H1 (cell line): ENCODE measurements around the gene SPTBN5. TPM values are rescaled to one million over a fixed set of nuclear protein-coding genes. Genes with fewer than 3 reads are reported as not detected.
A peak's percentile ranks its signal among the peaks of the same experiment; 100 is the strongest.

ENCODE experiments used
- CTCF ChIA-PET: fragments of 300-600 bp; sonication (Branson Sonifier 250); formaldehyde crosslinking; loops from one replicate; lab custom pipeline; 2021; ENCODE audit not compliant: partially characterized antibody; lab: Charles Lee
- POLR2A ChIA-PET: fragments of 300-600 bp; sonication (Branson Sonifier 250); formaldehyde crosslinking; loops from one replicate; lab custom pipeline; 2021; ENCODE audit warnings: inconsistent platforms; ENCODE audit not compliant: partially characterized antibody; lab: Charles Lee
- DNase-seq, 2 experiments: peaks; one replicate each; pipeline versions ENCODE4 v3.0.0 to v3.0.0-alpha.2; 2010 to 2022; ENCODE audit warnings: low spot score in 2 of 2, low read depth in 1 of 2, mixed read lengths in 1 of 2
- FAIRE-seq: peaks from 2 replicates; lab custom pipeline; 2011; peaks lifted over from hg19 to GRCh38; lab: Jason Lieb, UNC
- H2AFZ ChIP-seq: 2 replicates; pipeline ENCODE4 v1.8.1; 2012; ENCODE audit warnings: low read length, inconsistent platforms
- H2AK5ac ChIP-seq: 2 replicates; pipeline ENCODE4 v1.6.1; 2013; ENCODE audit warnings: low read depth, low read length
- H2BK120ac ChIP-seq: replicated peaks from 2 replicates; pipeline ENCODE3; 2013; ENCODE audit warnings: low read depth, low read length, inconsistent platforms
- H2BK12ac ChIP-seq: 2 replicates; pipeline ENCODE4 v1.6.1; 2013; ENCODE audit warnings: low read depth, low read length
- H2BK15ac ChIP-seq: 2 replicates; pipeline ENCODE4 v1.6.1; 2013; ENCODE audit warnings: low read length
- H2BK20ac ChIP-seq: 2 replicates; pipeline ENCODE4 v1.6.1; 2013; ENCODE audit warnings: low read length
- H2BK5ac ChIP-seq: 2 replicates; pipeline ENCODE4 v1.6.1; 2013; ENCODE audit warnings: low read depth, low read length
- H3K14ac ChIP-seq: 2 replicates; pipeline ENCODE4 v1.6.1; 2013; ENCODE audit warnings: inconsistent platforms; ENCODE audit not compliant: insufficient read length
- H3K18ac ChIP-seq: 2 replicates; pipeline ENCODE4 v1.6.1; 2013; ENCODE audit warnings: low read length; ENCODE audit errors: extremely low read depth
- H3K23ac ChIP-seq: 2 replicates; pipeline ENCODE4 v1.6.1; 2013; ENCODE audit warnings: inconsistent platforms; ENCODE audit not compliant: insufficient read length
- H3K23me2 ChIP-seq: 2 replicates; pipeline ENCODE4 v1.6.1; 2013; ENCODE audit warnings: low read depth, low read length
- H3K27ac ChIP-seq: 2 replicates; pipeline ENCODE4 v1.6.1; 2011; ENCODE audit warnings: low read depth, low read length, inconsistent platforms
- H3K27me3 ChIP-seq, 4 experiments: replicated peaks in 1 of 4; 1 replicate in 1 of 4; 2 replicates in 3 of 4; pipeline versions ENCODE4 v1.6.1 to v1.8.1; 2011 to 2013; ENCODE audit warnings: low read length in 3 of 4, mild to moderate bottlenecking in 3 of 4, inconsistent platforms in 2 of 4, mixed read lengths in 2 of 4, moderate library complexity in 1 of 4; ENCODE audit not compliant: control insufficient read depth in 3 of 4, insufficient read depth in 3 of 4; ENCODE audit errors: extremely low read depth in 1 of 4
- H3K36me3 ChIP-seq, 4 experiments: 2 replicates each; pipeline versions ENCODE4 v1.6.1 to v1.8.1; 2011 to 2013; ENCODE audit warnings: mild to moderate bottlenecking in 4 of 4, low read length in 3 of 4, moderate library complexity in 2 of 4, control low read depth in 1 of 4, inconsistent platforms in 1 of 4; ENCODE audit not compliant: insufficient read depth in 4 of 4, control insufficient read depth in 2 of 4
- H3K4ac ChIP-seq: replicated peaks from 2 replicates; pipeline ENCODE3; 2013; ENCODE audit warnings: low read length, low read depth, mixed read lengths, inconsistent platforms; ENCODE audit not compliant: insufficient read length
- H3K4me1 ChIP-seq, 4 experiments: replicated peaks in 1 of 4; 1 replicate in 1 of 4; 2 replicates in 3 of 4; pipeline versions ENCODE4 v1.6.1 to v1.8.1; 2011 to 2013; ENCODE audit warnings: low read length in 3 of 4, inconsistent platforms in 2 of 4, mixed read lengths in 1 of 4; ENCODE audit not compliant: insufficient read depth in 4 of 4, control insufficient read depth in 3 of 4
- H3K4me2 ChIP-seq, 2 experiments: 2 replicates each; pipeline versions ENCODE4 v1.6.1 to v1.8.1; 2011 to 2013; ENCODE audit warnings: low read depth in 2 of 2, low read length in 2 of 2, control low read depth in 1 of 2, inconsistent platforms in 1 of 2, mild to moderate bottlenecking in 1 of 2; ENCODE audit not compliant: insufficient read depth in 1 of 2
- H3K4me3 ChIP-seq, 4 experiments: fragments of 200-600, 300-600 bp in 1 of 4; sonication (generic), shearing (Covaris generic), sonication (Bioruptor Twin) in 1 of 4; 2 replicates each; pipeline versions ENCODE4 v1.5.1 to v1.8.1; 2011 to 2016; ENCODE audit warnings: low read length in 4 of 4, low read depth in 3 of 4, control low read depth in 2 of 4, inconsistent platforms in 2 of 4, mild to moderate bottlenecking in 2 of 4, mixed read lengths in 1 of 4, moderate library complexity in 1 of 4; ENCODE audit not compliant: insufficient read depth in 2 of 4; ENCODE audit errors: extremely low read depth in 1 of 4
- H3K56ac ChIP-seq: replicated peaks from 2 replicates; pipeline ENCODE3; 2013; ENCODE audit warnings: low read depth, mild to moderate bottlenecking, mixed read lengths, low read length, inconsistent platforms; ENCODE audit not compliant: insufficient read length
- H3K79me1 ChIP-seq: 2 replicates; pipeline ENCODE4 v1.6.1; 2013; ENCODE audit warnings: low read depth, low read length, control low read depth
- H3K79me2 ChIP-seq, 2 experiments: 2 replicates each; pipeline versions ENCODE4 v1.6.1 to v1.8.1; 2012 to 2013; ENCODE audit warnings: low read length in 2 of 2, mild to moderate bottlenecking in 2 of 2, inconsistent platforms in 1 of 2; ENCODE audit not compliant: insufficient read depth in 2 of 2, control insufficient read depth in 1 of 2
- H3K9ac ChIP-seq, 4 experiments: replicated peaks in 1 of 4; 1 replicate in 1 of 4; 2 replicates in 3 of 4; pipeline versions ENCODE4 v1.6.1 to v1.8.1; 2011 to 2013; ENCODE audit warnings: low read depth in 3 of 4, low read length in 3 of 4, control low read depth in 2 of 4, mild to moderate bottlenecking in 2 of 4, moderate library complexity in 2 of 4, inconsistent platforms in 1 of 4; ENCODE audit errors: extremely low read depth in 1 of 4
- H3K9me3 ChIP-seq, 2 experiments: 2 replicates each; pipeline versions ENCODE4 v1.6.1 to v1.8.1; 2012 to 2013; ENCODE audit warnings: mild to moderate bottlenecking in 2 of 2, moderate library complexity in 2 of 2, control low read depth in 1 of 2, inconsistent platforms in 1 of 2, low read depth in 1 of 2, low read length in 1 of 2, mixed read lengths in 1 of 2; ENCODE audit not compliant: insufficient read depth in 2 of 2
- H4K20me1 ChIP-seq, 2 experiments: replicated peaks in 1 of 2; 2 replicates each; pipeline versions ENCODE3 to v1.8.1; 2011 to 2013; ENCODE audit warnings: inconsistent platforms in 2 of 2, low read length in 2 of 2, mild to moderate bottlenecking in 1 of 2; ENCODE audit not compliant: insufficient read depth in 2 of 2, control insufficient read depth in 1 of 2
- H4K5ac ChIP-seq: 2 replicates; pipeline ENCODE4 v1.6.1; 2013; ENCODE audit warnings: low read length, low read depth, mixed read lengths, inconsistent platforms; ENCODE audit not compliant: insufficient read length
- H4K8ac ChIP-seq: 2 replicates; pipeline ENCODE4 v1.8.0; 2013; ENCODE audit warnings: mild to moderate bottlenecking, moderate library complexity, low read length, inconsistent platforms; ENCODE audit not compliant: insufficient read depth; ENCODE audit errors: extremely low read depth
- H4K91ac ChIP-seq: replicated peaks from 2 replicates; pipeline ENCODE3; 2013; ENCODE audit warnings: low read length, mixed read lengths, inconsistent platforms; ENCODE audit not compliant: insufficient read length
- CTCF ChIP-seq, 3 experiments: IDR thresholded peaks; 1 replicate in 2 of 3; 2 replicates in 1 of 3; pipeline versions ENCODE4 v1.5.1 to v1.6.1; 2011; ENCODE audit warnings: low read length in 3 of 3, mild to moderate bottlenecking in 3 of 3, inconsistent platforms in 2 of 3, low read depth in 1 of 3, moderate library complexity in 1 of 3; ENCODE audit not compliant: insufficient read depth in 1 of 3; ENCODE audit errors: control extremely low read depth in 1 of 3
- EP300 ChIP-seq, 2 experiments: IDR thresholded peaks; 1 replicate in 1 of 2; 2 replicates in 1 of 2; pipeline ENCODE4 v1.6.1; 2011 to 2012; ENCODE audit warnings: low read depth in 2 of 2, low read length in 2 of 2, mild to moderate bottlenecking in 2 of 2, borderline replicate concordance in 1 of 2, inconsistent platforms in 1 of 2, moderate library complexity in 1 of 2
- FOSL1 ChIP-seq: IDR thresholded peaks from 2 replicates; pipeline ENCODE4 v1.6.1; 2011; ENCODE audit warnings: mild to moderate bottlenecking, low read depth, low read length, moderate library complexity; ENCODE audit not compliant: insufficient read depth
- PHF8 ChIP-seq: fragments of 200-600 bp; sonication (generic); conservative IDR thresholded peaks from 2 replicates; pipeline ENCODE4 v1.7.1; 2012; ENCODE audit warnings: low read depth, mild to moderate bottlenecking, inconsistent platforms, low read length, moderate library complexity
- SIX5 ChIP-seq: IDR thresholded peaks from 2 replicates; pipeline ENCODE4 v1.6.1; 2011; ENCODE audit warnings: mild to moderate bottlenecking, low read depth, low read length
- SUZ12 ChIP-seq: fragments of 200-600 bp; sonication (generic); IDR thresholded peaks from 2 replicates; pipeline ENCODE4 v1.6.1; 2012; ENCODE audit warnings: mild to moderate bottlenecking, inconsistent platforms, low read length, moderate library complexity, mixed read lengths
- WGBS, 2 experiments: shearing (Covaris generic) in 1 of 2; methylation state at CpG; one replicate each; pipeline versions ENCODE4 v1.1.6 to v1.1.7; 2013 to 2015; ENCODE audit warnings: low lambda C conversion rate in 2 of 2, mixed read lengths in 2 of 2, inconsistent platforms in 1 of 2, low coverage in 1 of 2, missing lambda C conversion rate in 1 of 2; ENCODE audit not compliant: insufficient replicate concordance in 2 of 2, insufficient coverage in 1 of 2, insufficient read length in 1 of 2; ENCODE audit errors: extremely low coverage in 1 of 2, missing lambda C conversion rate in 1 of 2; 5-methylcytosine and 5-hydroxymethylcytosine counted together
- polyA plus RNA-seq, 7 experiments: library from polyadenylated mRNA; depleted of rRNA in 3 of 7; stranded (reverse) in 5 of 7; unstranded in 2 of 7; fragments of >200 nt in 5 of 7; fragments of 200-250 nt in 2 of 7; gene quantifications; 1 replicate in 5 of 7; 2 replicates in 1 of 7; 4 replicates in 1 of 7; pipeline versions ENCODE4 v1.2.1 to v1.2.3, GENCODE V29; 2011 to 2013; ENCODE audit warnings: missing spikeins in 2 of 7, mixed read lengths in 2 of 7
- total RNA-seq: library from RNA; stranded (reverse); fragmentation: NEBNext Ultra II Directional; extraction: Animal tissue kit (Norgen Biotek cat#: 25700); gene quantifications from 2 replicates; pipeline ENCODE4 v1.2.1, GENCODE V29; 2021

SPTBN5 gene
- total and polyA plus RNA-seq, 2 of the 8 experiments (the other 6 are each of a cell fraction or from before 2014, with no cell fraction given), result 0.32 to 0.84 TPM

- H3K14ac ChIP-seq, result no peak overlapping the region
- ChIA-PET CTCF (interaction anchor here (0.6 to 4.3 kb wide), 9 partner anchors 10 to 109 kb away, joined by 3 to 22 read pairs (median 3); partner anchors contain the start of gene MAPKBP1), POLR2A (interaction anchor here (1.0 to 3.2 kb wide), 4 partner anchors 9 to 109 kb away, joined by 3 to 11 read pairs (median 5); partner anchors contain the start of genes JMJD7 and MAPKBP1)
- H3K18ac ChIP-seq, result no peak overlapping the region
- H2AFZ ChIP-seq, result no peak overlapping the region
- H3K23me2 ChIP-seq, result peaks cover 4% of the 10 kb centered on the region; the same call in 1 of the 2 replicates
- no peaks in the 10 kb centered on the region for H3K9me3 ChIP-seq
- H3K4ac ChIP-seq, result no peak overlapping the region
- H4K5ac ChIP-seq, result no peak overlapping the region
- H3K79me2 ChIP-seq, result no peaks in the 10 kb centered on the region
- peaks cover 21 to 36% (median 31%) of the 10 kb centered on the region in 4 experiments for H3K27me3 ChIP-seq
- no peak overlapping the region for H2AK5ac ChIP-seq
- H3K9ac ChIP-seq, result no peak overlapping the region
- H3K4me3 ChIP-seq, result peak overlapping the region; percentile 33 to 68 (median 35); a peak in 6 of 8 replicates
- FAIRE-seq, result no peak
- H3K4me1 ChIP-seq, result peaks cover 0 to 9% (median 4%) of the 10 kb centered on the region in 4 experiments; a peak in 5 of 7 replicates
- no peak overlapping the region for H2BK20ac ChIP-seq
- H4K20me1 ChIP-seq, result peaks cover 0 to 2% of the 10 kb centered on the region in 2 experiments
- peak overlapping the region; percentile 69 to 78 for H3K4me2 ChIP-seq
- H2BK5ac ChIP-seq, result no peak overlapping the region
- no peak overlapping the region for H4K91ac ChIP-seq
- H2BK12ac ChIP-seq, result peak overlapping the region; percentile 60; the same call in 1 of the 2 replicates
- WGBS, 2 experiments, result 64% methylated on average over 14 of the region's 14 CpGs; no CpG with 5 or more reads in 1 of the 2 experiments
- H3K56ac ChIP-seq, result no peak overlapping the region
- H3K23ac ChIP-seq, result no peak overlapping the region
- H2BK15ac ChIP-seq, result peak overlapping the region; percentile 12; the same call in 1 of the 2 replicates
- H3K36me3 ChIP-seq, result no peaks in the 10 kb centered on the region
- H3K27ac ChIP-seq, result no peak overlapping the region
- H2BK120ac ChIP-seq, result no peak overlapping the region
- DNase-seq, result no peak
- TF ChIP-seq EP300 (IDR thresholded peaks at IDR 0.05; ENCODE audit: borderline replicate concordance in 1 of 2, low read depth in 2 of 2, low read length in 2 of 2), result no peak
- no peak for TF ChIP-seq CTCF (IDR thresholded peaks at IDR 0.05; ENCODE audit: control extremely low read depth in 1 of 3, insufficient read depth in 1 of 3, low read depth in 1 of 3, low read length in 3 of 3)
- TF ChIP-seq FOSL1, result no peak
- TF ChIP-seq SIX5, result no peak
- TF ChIP-seq SUZ12, result peak; percentile 8; the same call in 1 of the 2 replicates
- 0 out of 2 replicates have a peak, but pooled peaks have one; percentile 1 for TF ChIP-seq PHF8
- H4K8ac ChIP-seq, result no peak overlapping the region
- H3K79me1 ChIP-seq, result no peaks in the 10 kb centered on the region
These were observed 11.0 kb downstream of the SPTBN5 start for GRCh38 chr15:41882689-41883483.
